Measurements from ENCODE around the gene U2AF2.
A peak's percentile ranks its signal among the peaks of the same experiment; 100 is the strongest.

U2AF2 gene

GRCh38 chr19:55674459-55674840 is 19.6 kb downstream of the U2AF2 start:
- Histone ChIP-seq H3K27ac (ENCODE audit: extremely low read depth, low read depth, low read length) (peak overlapping the region; percentile 82), H3K4me1 (ENCODE audit: control insufficient read depth, insufficient read depth, low read length) (peaks cover 19% of the 10 kb centered on the region), H3K36me3 (ENCODE audit: control insufficient read depth in 2 of 2, insufficient read depth in 1 of 2, low read length in 2 of 2) (peaks cover 18 to 59% of the 10 kb centered on the region in 2 experiments; a peak in 2 of 3 replicates), H3K4me3 (ENCODE audit: low read depth, low read length) (peak overlapping the region; percentile 99), H3K9me3 (ENCODE audit: control insufficient read depth, insufficient read depth, low read depth, low read length) (no peaks in the 10 kb centered on the region)
- POLR2A ChIA-PET: interaction anchor here (0.6 to 2.6 kb wide), 4 partner anchors 18 to 30 kb away, joined by 3 to 12 read pairs (median 4); partner anchors contain the start of genes U2AF2 and ZNF581
- CTCF ChIA-PET: interaction anchor here (0.6 to 1.8 kb wide), 2 partner anchors 20 to 188 kb away, joined by 3 to 9 read pairs; no protein-coding TSS in a partner anchor
- TF ChIP-seq ZNF837 (tag by site-specific recombination; IDR thresholded peaks at IDR 0.05) (no peak), ZNF335 (tag by site-specific recombination; conservative IDR thresholded peaks at IDR 0.05) (peak; percentile 75)

- peak within 1 kb of the TSS; percentile 99 for H3K4me3 ChIP-seq (ENCODE audit: low read depth, low read length)
- no peaks in the 10 kb centered on the region for H3K9me3 ChIP-seq (ENCODE audit: control insufficient read depth, insufficient read depth, low read depth, low read length)
- peaks cover 17 to 59% of the 10 kb centered on the region in 2 experiments; a peak in 2 of 3 replicates for H3K36me3 ChIP-seq (ENCODE audit: control insufficient read depth in 2 of 2, insufficient read depth in 1 of 2, low read length in 2 of 2)
- ChIA-PET CTCF (interaction anchor here (0.6 kb wide), 1 partner anchor 189 kb away, joined by 3 read pairs; no protein-coding TSS in a partner anchor), POLR2A (interaction anchor here (0.6 to 2.6 kb wide), 4 partner anchors 19 to 31 kb away, joined by 3 to 12 read pairs (median 4); partner anchors contain the start of genes U2AF2 and ZNF581)
- H3K27ac ChIP-seq (ENCODE audit: extremely low read depth, low read depth, low read length): peak within 1 kb of the TSS; percentile 82
- peaks cover 19% of the 10 kb centered on the region for H3K4me1 ChIP-seq (ENCODE audit: control insufficient read depth, insufficient read depth, low read length)
- TF ChIP-seq ZBTB11 (tag by site-specific recombination; conservative IDR thresholded peaks at IDR 0.05; ENCODE audit: low read depth): peak; percentile 98
- peak; percentile 54 for TF ChIP-seq ZNF600 (tag by site-specific recombination; IDR thresholded peaks at IDR 0.05)
- TF ChIP-seq ZBTB6 (tag by site-specific recombination; IDR thresholded peaks at IDR 0.05): peak; percentile 13; the same call in 1 of the 2 replicates
- TF ChIP-seq EGR2 (tag by site-specific recombination; IDR thresholded peaks at IDR 0.05; ENCODE audit: low read depth): peak; percentile 68
- TF ChIP-seq ZNF302 (tag by site-specific recombination; IDR thresholded peaks at IDR 0.05; ENCODE audit: low read depth): no peak
- TF ChIP-seq ZNF664 (tag by site-specific recombination; IDR thresholded peaks at IDR 0.05): no peak
- no peak for TF ChIP-seq RBAK (tag by site-specific recombination; IDR thresholded peaks at IDR 0.05)
- TF ChIP-seq ZNF335 (tag by site-specific recombination; conservative IDR thresholded peaks at IDR 0.05): 0 out of 2 replicates have a peak, but pooled peaks have one; percentile 3
- 0 out of 2 replicates have a peak, but pooled peaks have one; percentile 14 for TF ChIP-seq IKZF3 (tag by site-specific recombination; IDR thresholded peaks at IDR 0.05)
- TF ChIP-seq ZXDB (tag by site-specific recombination; IDR thresholded peaks at IDR 0.05): peak; percentile 88
- TF ChIP-seq ZBTB8A (tag by site-specific recombination; IDR thresholded peaks at IDR 0.05): peak; percentile 67; the same call in 1 of the 2 replicates
- 0 out of 2 replicates have a peak, but pooled peaks have one; percentile 29 for TF ChIP-seq ZNF777 (tag by site-specific recombination; IDR thresholded peaks at IDR 0.05; ENCODE audit: borderline replicate concordance)
- TF ChIP-seq ZNF692 (tag by site-specific recombination; IDR thresholded peaks at IDR 0.05): peak; percentile 70
- peak; percentile 77 for TF ChIP-seq GLIS1 (tag by site-specific recombination; IDR thresholded peaks at IDR 0.05)
- TF ChIP-seq SCRT2 (tag by site-specific recombination; IDR thresholded peaks at IDR 0.05): peak; percentile 15; the same call in 1 of the 2 replicates
- peak; percentile 96 for TF ChIP-seq SP2 (tag by site-specific recombination; IDR thresholded peaks at IDR 0.05)
- TF ChIP-seq KLF16 (tag by site-specific recombination; IDR thresholded peaks at IDR 0.05): peak; percentile 85
- peak; percentile 55; the same call in 1 of the 2 replicates for TF ChIP-seq ZFP69B (tag by site-specific recombination; IDR thresholded peaks at IDR 0.05)
- TF ChIP-seq ZNF416 (tag by site-specific recombination; IDR thresholded peaks at IDR 0.05): no peak
- peak; percentile 72 for TF ChIP-seq ZBTB26 (tag by site-specific recombination; optimal IDR thresholded peaks at IDR 0.05)
- TF ChIP-seq ZNF274 (IDR thresholded peaks at IDR 0.05; ENCODE audit: low read length): no peak
- no peak for TF ChIP-seq ZNF274 (tag by site-specific recombination; IDR thresholded peaks at IDR 0.05; ENCODE audit: borderline replicate concordance)
- peak; percentile 50; the same call in 1 of the 2 replicates for TF ChIP-seq ZNF660 (tag by site-specific recombination; IDR thresholded peaks at IDR 0.05)
- TF ChIP-seq ZNF843 (tag by site-specific recombination; IDR thresholded peaks at IDR 0.05): peak; percentile 72; the same call in 1 of the 2 replicates
These were observed 20.2 kb downstream of the U2AF2 start, which contains the start of gene EPN1 for GRCh38 chr19:55674841-55675660. Gene EPN1, plus strand, starts transcription at chr19:55675226. Its CDS starts 3,402 bp downstream, at chr19:55678628.

Measured in HEK293 (cell line).